Measurements from ENCODE around the gene CDYL2.

CDYL2 gene

GRCh38 chr16:80704751-80705505 lies 99.5 kb downstream of the CDYL2 start:
- TF ChIP-seq, protein P1, sequence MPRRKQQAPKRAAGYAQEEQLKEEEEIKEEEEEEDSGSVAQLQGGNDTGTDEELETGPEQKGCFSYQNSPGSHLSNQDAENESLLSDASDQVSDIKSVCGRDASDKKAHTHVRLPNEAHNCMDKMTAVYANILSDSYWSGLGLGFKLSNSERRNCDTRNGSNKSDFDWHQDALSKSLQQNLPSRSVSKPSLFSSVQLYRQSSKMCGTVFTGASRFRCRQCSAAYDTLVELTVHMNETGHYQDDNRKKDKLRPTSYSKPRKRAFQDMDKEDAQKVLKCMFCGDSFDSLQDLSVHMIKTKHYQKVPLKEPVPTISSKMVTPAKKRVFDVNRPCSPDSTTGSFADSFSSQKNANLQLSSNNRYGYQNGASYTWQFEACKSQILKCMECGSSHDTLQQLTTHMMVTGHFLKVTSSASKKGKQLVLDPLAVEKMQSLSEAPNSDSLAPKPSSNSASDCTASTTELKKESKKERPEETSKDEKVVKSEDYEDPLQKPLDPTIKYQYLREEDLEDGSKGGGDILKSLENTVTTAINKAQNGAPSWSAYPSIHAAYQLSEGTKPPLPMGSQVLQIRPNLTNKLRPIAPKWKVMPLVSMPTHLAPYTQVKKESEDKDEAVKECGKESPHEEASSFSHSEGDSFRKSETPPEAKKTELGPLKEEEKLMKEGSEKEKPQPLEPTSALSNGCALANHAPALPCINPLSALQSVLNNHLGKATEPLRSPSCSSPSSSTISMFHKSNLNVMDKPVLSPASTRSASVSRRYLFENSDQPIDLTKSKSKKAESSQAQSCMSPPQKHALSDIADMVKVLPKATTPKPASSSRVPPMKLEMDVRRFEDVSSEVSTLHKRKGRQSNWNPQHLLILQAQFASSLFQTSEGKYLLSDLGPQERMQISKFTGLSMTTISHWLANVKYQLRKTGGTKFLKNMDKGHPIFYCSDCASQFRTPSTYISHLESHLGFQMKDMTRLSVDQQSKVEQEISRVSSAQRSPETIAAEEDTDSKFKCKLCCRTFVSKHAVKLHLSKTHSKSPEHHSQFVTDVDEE (CRISPR knock-in tag; IDR thresholded peaks at IDR 0.05): no peak
- TF ChIP-seq ISL1 (CRISPR knock-in tag; IDR thresholded peaks at IDR 0.05): no peak
- no peak for TF ChIP-seq ZFP3 (CRISPR knock-in tag; IDR thresholded peaks at IDR 0.05)
- TF ChIP-seq ZNF8 (CRISPR knock-in tag; IDR thresholded peaks at IDR 0.05): no peak
- no peak for TF ChIP-seq ZNF565 (CRISPR knock-in tag; conservative IDR thresholded peaks at IDR 0.05; ENCODE audit: low read depth)
- TF ChIP-seq SNAI2 (CRISPR knock-in tag; IDR thresholded peaks at IDR 0.05): no peak
- no peak for TF ChIP-seq ESRRG (CRISPR knock-in tag; IDR thresholded peaks at IDR 0.05)
- no peak for TF ChIP-seq PATZ1 (CRISPR knock-in tag; IDR thresholded peaks at IDR 0.05; ENCODE audit: borderline replicate concordance)
- no peak for TF ChIP-seq CSDC2 (CRISPR knock-in tag; IDR thresholded peaks at IDR 0.05)
- TF ChIP-seq GLIS3 (CRISPR knock-in tag; IDR thresholded peaks at IDR 0.05): no peak
- TF ChIP-seq RARB (CRISPR knock-in tag; IDR thresholded peaks at IDR 0.05): no peak
- TF ChIP-seq BACH2 (CRISPR knock-in tag; IDR thresholded peaks at IDR 0.05; ENCODE audit: borderline replicate concordance): no peak
- TF ChIP-seq OSR1 (CRISPR knock-in tag; IDR thresholded peaks at IDR 0.05): no peak
- no peak for ATAC-seq

GRCh38 chr16:80703131-80704071 lies 101.0 kb downstream of the CDYL2 start:
- ATAC-seq: no peak
- TF ChIP-seq CREB5 (CRISPR knock-in tag; IDR thresholded peaks at IDR 0.05; ENCODE audit: low read depth) (no peak), CSDC2 (CRISPR knock-in tag; IDR thresholded peaks at IDR 0.05) (no peak), GLIS3 (CRISPR knock-in tag; IDR thresholded peaks at IDR 0.05) (no peak), BACH2 (CRISPR knock-in tag; IDR thresholded peaks at IDR 0.05; ENCODE audit: borderline replicate concordance) (no peak), TCF4 (CRISPR knock-in tag; IDR thresholded peaks at IDR 0.05; ENCODE audit: borderline replicate concordance) (no peak), OSR1 (CRISPR knock-in tag; IDR thresholded peaks at IDR 0.05) (no peak), ZC3H10 (CRISPR knock-in tag; IDR thresholded peaks at IDR 0.05) (no peak), ISL1 (CRISPR knock-in tag; IDR thresholded peaks at IDR 0.05) (no peak), RARB (CRISPR knock-in tag; IDR thresholded peaks at IDR 0.05) (no peak), CSRNP3 (CRISPR knock-in tag; IDR thresholded peaks at IDR 0.05) (no peak), ARNTL (CRISPR knock-in tag; IDR thresholded peaks at IDR 0.05; ENCODE audit: borderline replicate concordance, low read depth) (no peak), ZNF565 (CRISPR knock-in tag; conservative IDR thresholded peaks at IDR 0.05; ENCODE audit: low read depth) (no peak), TOX (CRISPR knock-in tag; IDR thresholded peaks at IDR 0.05; ENCODE audit: borderline replicate concordance) (no peak), ZFP30 (CRISPR knock-in tag; IDR thresholded peaks at IDR 0.05) (no peak)
- TF ChIP-seq, protein P1 (CRISPR knock-in tag; IDR thresholded peaks at IDR 0.05): no peak

Measured in SK-N-SH treated with all-trans-retinoic acid at 6 μM for 48 hours (cell line).